Activated CD8-positive, alpha-beta T cell treated with anti-CD3 and anti-CD28 coated beads for 36 hours (primary cell): ENCODE measurements around the gene ZNF641. TPM values are rescaled to one million over a fixed set of nuclear protein-coding genes. Genes with fewer than 3 reads are reported as not detected.

Source experiments
- ATAC-seq: fragments of 200-7000 bp; cut with Tn5 transposase; one replicate; pipeline ENCODE4 v1.10.0; 2021; ENCODE audit warnings: mild to moderate bottlenecking, moderate library complexity
- CTCF ChIA-PET: fragments of 350-600 bp; sonication (Branson Sonifier 250); formaldehyde crosslinking; loops from one replicate; lab custom pipeline; 2021; ENCODE audit warnings: antibody characterized with exemption; lab: Charles Lee
- POLR2A ChIA-PET: fragments of 350-600 bp; sonication (Branson Sonifier 250); formaldehyde crosslinking; loops from one replicate; lab custom pipeline; 2021; ENCODE audit warnings: antibody characterized with exemption; lab: Charles Lee
- DNase-seq: peaks from one replicate; pipeline ENCODE4 v3.0.0-alpha.2; 2020
- H3K27ac Mint-ChIP-seq: one replicate; pipeline ENCODE4 v1.8.0; 2021; ENCODE audit warnings: mild to moderate bottlenecking, mixed read lengths
- H3K27me3 Mint-ChIP-seq: one replicate; pipeline ENCODE4 v1.8.0; 2021; ENCODE audit warnings: mixed read lengths
- H3K36me3 Mint-ChIP-seq: one replicate; pipeline ENCODE4 v1.8.0; 2021; ENCODE audit warnings: low read depth, mixed read lengths
- H3K4me1 Mint-ChIP-seq: one replicate; pipeline ENCODE4 v1.8.0; 2021; ENCODE audit warnings: low read depth, mixed read lengths
- H3K4me3 Mint-ChIP-seq: one replicate; pipeline ENCODE4 v1.8.0; 2021; ENCODE audit warnings: mild to moderate bottlenecking, moderate library complexity, mixed read lengths
- H3K9me3 Mint-ChIP-seq: one replicate; pipeline ENCODE4 v1.8.0; 2021; ENCODE audit warnings: mixed read lengths
- CTCF ChIP-seq: fragments of 200-600 bp; IDR thresholded peaks from one replicate; pipeline ENCODE4 v1.8.0; 2022; ENCODE audit warnings: antibody characterized with exemption, mild to moderate bottlenecking
- intact Hi-C: fragments of 100-400 bp; cut with micrococcal nuclease; formaldehyde crosslinking; loops from one replicate; pipeline ENCODE4 v1.10.0; 2022
- total RNA-seq, 2 experiments: library from RNA; stranded (reverse); gene quantifications; one replicate each; pipeline ENCODE4 v1.2.3, GENCODE V29; 2021

ZNF641 gene
- total RNA-seq, 2 experiments from 2014 or later: 5.0 to 5.1 TPM

- TF ChIP-seq CTCF: no peak
- H3K27ac Mint-ChIP-seq: no peak overlapping the region
- no peaks in the 10 kb centered on the region for H3K9me3 Mint-ChIP-seq
- CTCF ChIA-PET: no interaction called here
- peaks cover 8% of the 10 kb centered on the region for H3K27me3 Mint-ChIP-seq
- POLR2A ChIA-PET: no interaction called here
- H3K36me3 Mint-ChIP-seq: no peaks in the 10 kb centered on the region
- DNase-seq: no peak
- H3K4me1 Mint-ChIP-seq: no peaks in the 10 kb centered on the region
- intact Hi-C loops: no loop called here
- no peak overlapping the region for H3K4me3 Mint-ChIP-seq
- ATAC-seq: no peak
These were observed 21.4 kb downstream of the ZNF641 start for GRCh38 chr12:48329199-48329939.

GRCh38 chr12:48316491-48316890 lies 34.2 kb downstream of the ZNF641 start:
- Mint-ChIP-seq H3K36me3 (no peaks in the 10 kb centered on the region), H3K27me3 (no peaks in the 10 kb centered on the region), H3K4me1 (no peaks in the 10 kb centered on the region), H3K4me3 (no peak overlapping the region), H3K9me3 (no peaks in the 10 kb centered on the region), H3K27ac (no peak overlapping the region)
- ChIA-PET POLR2A (no interaction called here), CTCF (interaction anchor here (0.7 kb wide), 1 partner anchor 30 kb away, joined by 3 read pairs; no protein-coding TSS in a partner anchor)
- intact Hi-C loops: no loop called here
- DNase-seq (no peak), ATAC-seq (no peak)
- TF ChIP-seq CTCF: no peak

- intact Hi-C loops: no loop called here
- Mint-ChIP-seq H3K4me3 (no peak overlapping the region), H3K27ac (no peak overlapping the region), H3K36me3 (no peaks in the 10 kb centered on the region), H3K9me3 (no peaks in the 10 kb centered on the region), H3K27me3 (no peaks in the 10 kb centered on the region), H3K4me1 (no peaks in the 10 kb centered on the region)
- ATAC-seq: no peak
- TF ChIP-seq CTCF: no peak
- CTCF ChIA-PET: no interaction called here
- POLR2A ChIA-PET: no interaction called here
- no peak for DNase-seq
These were observed 39.4 kb downstream of the ZNF641 start for GRCh38 chr12:48311313-48311712.

- ChIA-PET POLR2A (no interaction called here), CTCF (no interaction called here)
- H3K4me1 Mint-ChIP-seq: no peaks in the 10 kb centered on the region
- DNase-seq (no peak), ATAC-seq (no peak)
- H3K27ac Mint-ChIP-seq: no peak overlapping the region
- H3K4me3 Mint-ChIP-seq: no peak overlapping the region
- H3K9me3 Mint-ChIP-seq: no peaks in the 10 kb centered on the region
- no peaks in the 10 kb centered on the region for H3K36me3 Mint-ChIP-seq
- intact Hi-C loops: no loop called here
- no peaks in the 10 kb centered on the region for H3K27me3 Mint-ChIP-seq
- no peak for TF ChIP-seq CTCF
These were observed 43.5 kb downstream of the ZNF641 start for GRCh38 chr12:48307269-48307668.

- ChIA-PET CTCF (no interaction called here), POLR2A (no interaction called here)
- Mint-ChIP-seq H3K36me3 (no peaks in the 10 kb centered on the region), H3K4me1 (no peaks in the 10 kb centered on the region), H3K27ac (no peak overlapping the region), H3K27me3 (no peaks in the 10 kb centered on the region), H3K4me3 (no peak overlapping the region), H3K9me3 (no peaks in the 10 kb centered on the region)
- ATAC-seq (no peak), DNase-seq (no peak)
- intact Hi-C loops: no loop called here
- no peak for TF ChIP-seq CTCF
These were observed 45.5 kb downstream of the ZNF641 start for GRCh38 chr12:48305190-48305589.
